IMR-90 (cell line): ENCODE results near the gene RHOH. TPM values are rescaled to one million over a fixed set of nuclear protein-coding genes. Genes with fewer than 3 reads are reported as not detected.

Experiments
- ATAC-seq: fragments of 200-7000 bp; cut with Tn5 transposase; 2 replicates; pipeline ENCODE4 v1.9.1; 2020; ENCODE audit warnings: low read depth, mild to moderate bottlenecking, moderate library complexity
- BruUV-seq: library from RNA; stranded (reverse); fragments of 400-500 nt; replicated peaks from 2 replicates; lab custom pipeline; 2021; lab: Mats Ljungman, UMichigan
- CTCF ChIA-PET: fragments of 300-600 bp; formaldehyde crosslinking; extraction: SDS; loops from one replicate; lab custom pipeline; 2021; ENCODE audit warnings: antibody characterized with exemption; lab: Yijun Ruan, JAX
- POLR2A ChIA-PET: fragments of 300-600 bp; sonication (Branson Sonifier 250); formaldehyde crosslinking; loops from one replicate; lab custom pipeline; 2022; ENCODE audit warnings: antibody characterized with exemption; ENCODE audit not compliant: unreplicated experiment; lab: Charles Lee
- DNase-seq: peaks from one replicate; pipeline ENCODE4 v3.0.0; 2013
- H2AFZ ChIP-seq: replicated peaks from 2 replicates; pipeline ENCODE3; 2013; ENCODE audit warnings: low read length, mild to moderate bottlenecking; ENCODE audit not compliant: poor library complexity
- H2AK5ac ChIP-seq: 2 replicates; pipeline ENCODE4 v1.6.1; 2013; ENCODE audit warnings: low read depth, low read length, inconsistent platforms
- H2AK9ac ChIP-seq: replicated peaks from 2 replicates; pipeline ENCODE3; 2013; ENCODE audit warnings: mild to moderate bottlenecking, low read depth, low read length, moderate library complexity; ENCODE audit not compliant: poor library complexity
- H2BK120ac ChIP-seq: 2 replicates; pipeline ENCODE4 v1.6.1; 2013; ENCODE audit warnings: low read depth, low read length, inconsistent platforms
- H2BK15ac ChIP-seq: 3 replicates; pipeline ENCODE4 v1.6.1; 2013; ENCODE audit warnings: low read depth, low read length, inconsistent platforms
- H2BK20ac ChIP-seq: 2 replicates; pipeline ENCODE4 v1.6.1; 2013; ENCODE audit warnings: low read depth, mild to moderate bottlenecking, inconsistent platforms, low read length, moderate library complexity
- H2BK5ac ChIP-seq: 2 replicates; pipeline ENCODE4 v1.6.1; 2013; ENCODE audit warnings: mild to moderate bottlenecking, low read depth, low read length, inconsistent platforms; ENCODE audit not compliant: poor library complexity, severe bottlenecking
- H3K14ac ChIP-seq: replicated peaks from 2 replicates; pipeline ENCODE4 v1.6.1; 2013; ENCODE audit warnings: low read depth, low read length, inconsistent platforms
- H3K18ac ChIP-seq: 2 replicates; pipeline ENCODE4 v1.6.1; 2013; ENCODE audit warnings: low read depth, low read length, control low read depth
- H3K23ac ChIP-seq: 2 replicates; pipeline ENCODE4 v1.6.1; 2013; ENCODE audit warnings: low read depth, low read length, inconsistent platforms
- H3K27ac ChIP-seq: 2 replicates; pipeline ENCODE4 v1.5.1; 2013; ENCODE audit warnings: mild to moderate bottlenecking, control low read depth, low read length; ENCODE audit not compliant: insufficient read depth
- H3K27me3 ChIP-seq: 2 replicates; pipeline ENCODE4 v1.6.1; 2013; ENCODE audit warnings: low read length; ENCODE audit not compliant: control insufficient read depth, insufficient read depth
- H3K36me3 ChIP-seq: 2 replicates; pipeline ENCODE4 v1.6.1; 2013; ENCODE audit warnings: low read length, mixed read lengths; ENCODE audit not compliant: control insufficient read depth, insufficient read depth
- H3K4ac ChIP-seq: 2 replicates; pipeline ENCODE4 v1.6.1; 2013; ENCODE audit warnings: low read depth, low read length, inconsistent platforms
- H3K4me1 ChIP-seq: 2 replicates; pipeline ENCODE4 v1.6.1; 2013; ENCODE audit warnings: low read length, mixed read lengths; ENCODE audit not compliant: control insufficient read depth, insufficient read depth
- H3K4me2 ChIP-seq: 2 replicates; pipeline ENCODE4 v1.6.1; 2013; ENCODE audit warnings: low read depth, mild to moderate bottlenecking, control low read depth, low read length, moderate library complexity
- H3K4me3 ChIP-seq: 2 replicates; pipeline ENCODE4 v1.5.1; 2013; ENCODE audit warnings: low read depth, mild to moderate bottlenecking, control low read depth, low read length, moderate library complexity; ENCODE audit not compliant: insufficient read depth
- H3K56ac ChIP-seq: 2 replicates; pipeline ENCODE4 v1.6.1; 2013; ENCODE audit warnings: low read length, inconsistent platforms; ENCODE audit not compliant: insufficient read depth; ENCODE audit errors: extremely low read depth
- H3K79me1 ChIP-seq, 2 experiments: 2 replicates each; pipeline ENCODE4 v1.6.1; 2013; ENCODE audit warnings: low read length in 2 of 2, inconsistent platforms in 1 of 2, low read depth in 1 of 2
- H3K9ac ChIP-seq: 2 replicates; pipeline ENCODE4 v1.6.1; 2013; ENCODE audit warnings: low read depth, low read length, control low read depth
- H3K9me1 ChIP-seq: 2 replicates; pipeline ENCODE4 v1.6.1; 2013; ENCODE audit warnings: low read length, inconsistent platforms; ENCODE audit not compliant: insufficient read depth
- H3K9me3 ChIP-seq: 2 replicates; pipeline ENCODE4 v1.6.1; 2013; ENCODE audit warnings: low read length; ENCODE audit not compliant: control insufficient read depth, insufficient read depth
- H4K20me1 ChIP-seq: 2 replicates; pipeline ENCODE4 v1.6.1; 2013; ENCODE audit warnings: low read length, inconsistent platforms; ENCODE audit not compliant: insufficient read depth
- H4K5ac ChIP-seq: 2 replicates; pipeline ENCODE4 v1.6.1; 2013; ENCODE audit warnings: mild to moderate bottlenecking, low read depth, low read length, control low read depth
- H4K8ac ChIP-seq, 2 experiments: 2 replicates each; pipeline ENCODE4 v1.6.1; 2013; ENCODE audit warnings: low read depth in 2 of 2, low read length in 2 of 2, control low read depth in 1 of 2, inconsistent platforms in 1 of 2
- H4K91ac ChIP-seq: 2 replicates; pipeline ENCODE4 v1.6.1; 2013; ENCODE audit warnings: low read depth, low read length, inconsistent platforms; ENCODE audit not compliant: insufficient read depth
- CEBPB ChIP-seq: IDR thresholded peaks from 2 replicates; pipeline ENCODE4 v1.6.1; 2012; ENCODE audit warnings: low read depth, low read length, improper control_type of control experiment
- MAFK ChIP-seq: IDR thresholded peaks from 2 replicates; pipeline ENCODE4 v1.6.1; 2012; ENCODE audit warnings: low read depth, low read length, improper control_type of control experiment
- MAZ ChIP-seq: IDR thresholded peaks from 2 replicates; pipeline ENCODE4 v1.6.1; 2012; ENCODE audit warnings: low read depth, mild to moderate bottlenecking, low read length, improper control_type of control experiment, moderate library complexity, borderline replicate concordance
- MXI1 ChIP-seq: IDR thresholded peaks from 2 replicates; pipeline ENCODE4 v1.6.1; 2012; ENCODE audit warnings: low read depth, mild to moderate bottlenecking, low read length, moderate library complexity, borderline replicate concordance
- POLR2A ChIP-seq: IDR thresholded peaks from 2 replicates; pipeline ENCODE4 v1.6.1; 2012; ENCODE audit warnings: mild to moderate bottlenecking, low read depth, low read length
- RFX5 ChIP-seq: IDR thresholded peaks from 2 replicates; pipeline ENCODE4 v1.8.0; 2012; ENCODE audit warnings: low read depth, mild to moderate bottlenecking, low read length, moderate library complexity
- WGBS, 2 experiments: methylation state at CpG; one replicate each; pipeline versions ENCODE4 v1.1.5 to v1.1.7; 2013; ENCODE audit warnings: missing lambda C conversion rate in 2 of 2; ENCODE audit not compliant: insufficient read length in 1 of 2; ENCODE audit errors: extremely low coverage in 2 of 2; 5-methylcytosine and 5-hydroxymethylcytosine counted together
- dilution Hi-C: fragments of 300-500 bp; cut with HindIII; formaldehyde crosslinking; loops from one replicate; pipeline ENCODE4 v1.14.3; 2018; ENCODE audit warnings: low sequenced_read_pairs; ENCODE audit not compliant: unreplicated experiment
- in situ Hi-C: fragments of 300-500 bp; cut with MboI; formaldehyde crosslinking; loops from 3 replicates; pipeline ENCODE4 v1.14.3; 2019; ENCODE audit warnings: low sequenced_read_pairs, inconsistent platforms, mixed read lengths
- intact Hi-C: fragments of 100-400 bp; cut with micrococcal nuclease; formaldehyde crosslinking; loops from 2 replicates; pipeline ENCODE4 v1.10.0; 2022
- polyA plus RNA-seq, 3 experiments: library from polyadenylated mRNA; depleted of rRNA; stranded (reverse); fragments of >200 nt; gene quantifications; 2 replicates each; pipeline ENCODE4 v1.2.3, GENCODE V29; 2012; ENCODE audit warnings: low replicate concordance in 1 of 3
- total RNA-seq: library from RNA; depleted of rRNA; stranded (reverse); fragments of >200 nt; gene quantifications from 2 replicates; pipeline ENCODE4 v1.2.3, GENCODE V29; 2012

RHOH gene
- total and polyA plus RNA-seq, 2 of the 4 experiments (the other 2 are of a cell fraction) = not detected

GRCh38 chr4:40186665-40187014 lies 10.2 kb upstream of the RHOH start:
- no peak overlapping the region for H4K5ac ChIP-seq
- H3K18ac ChIP-seq = no peak overlapping the region
- ChIA-PET CTCF (no interaction called here), POLR2A (no interaction called here)
- no peak overlapping the region for H3K56ac ChIP-seq
- no peak overlapping the region for H2BK120ac ChIP-seq
- H2AK5ac ChIP-seq = no peak overlapping the region
- no peak overlapping the region for H3K14ac ChIP-seq
- no peak for ATAC-seq
- no peak overlapping the region for H2AK9ac ChIP-seq
- H4K91ac ChIP-seq = no peak overlapping the region
- BruUV-seq = no TSS peak
- no peaks in the 10 kb centered on the region for H3K36me3 ChIP-seq
- H2BK20ac ChIP-seq = no peak overlapping the region
- H4K8ac ChIP-seq = no peak overlapping the region
- no peaks in the 10 kb centered on the region for H3K79me1 ChIP-seq
- no peak for TF ChIP-seq CEBPB
- no peak for TF ChIP-seq POLR2A
- TF ChIP-seq MXI1 = no peak
- TF ChIP-seq RFX5 = no peak
- no peak for TF ChIP-seq MAFK
- no peak for TF ChIP-seq MAZ
- peaks cover 3% of the 10 kb centered on the region for H3K27me3 ChIP-seq
- H3K27ac ChIP-seq = no peak overlapping the region
- no peak overlapping the region for H3K23ac ChIP-seq
- dilution Hi-C loops = no loop called here
- H4K20me1 ChIP-seq = no peaks in the 10 kb centered on the region
- H3K9ac ChIP-seq = no peak overlapping the region
- intact Hi-C loops = no loop called here
- H3K4me3 ChIP-seq = no peak overlapping the region
- no peaks in the 10 kb centered on the region for H3K9me3 ChIP-seq
- in situ Hi-C loops = no loop called here
- H3K4me1 ChIP-seq = no peaks in the 10 kb centered on the region
- no peak overlapping the region for H3K4ac ChIP-seq
- WGBS, 2 experiments = no CpG with 5 or more reads among the region's 1 CpG
- H3K9me1 ChIP-seq = no peaks in the 10 kb centered on the region
- H2BK5ac ChIP-seq = no peak overlapping the region
- H2AFZ ChIP-seq = no peak overlapping the region
- H3K4me2 ChIP-seq = no peak overlapping the region
- no peak for DNase-seq
- no peak overlapping the region for H2BK15ac ChIP-seq
